PFSK-1 (cell line): ENCODE measurements around the gene KIF20B.

Source experiments
- POLR2AphosphoS5 ChIP-seq: IDR thresholded peaks from 2 replicates; pipeline ENCODE4 v1.6.1; 2012; ENCODE audit warnings: low read depth, mild to moderate bottlenecking, control low read depth, low read length, moderate library complexity
- TAF1 ChIP-seq: IDR thresholded peaks from 2 replicates; pipeline ENCODE4 v1.6.1; 2012; ENCODE audit warnings: low read length, control low read depth, borderline replicate concordance; ENCODE audit not compliant: insufficient read depth

DNA sequence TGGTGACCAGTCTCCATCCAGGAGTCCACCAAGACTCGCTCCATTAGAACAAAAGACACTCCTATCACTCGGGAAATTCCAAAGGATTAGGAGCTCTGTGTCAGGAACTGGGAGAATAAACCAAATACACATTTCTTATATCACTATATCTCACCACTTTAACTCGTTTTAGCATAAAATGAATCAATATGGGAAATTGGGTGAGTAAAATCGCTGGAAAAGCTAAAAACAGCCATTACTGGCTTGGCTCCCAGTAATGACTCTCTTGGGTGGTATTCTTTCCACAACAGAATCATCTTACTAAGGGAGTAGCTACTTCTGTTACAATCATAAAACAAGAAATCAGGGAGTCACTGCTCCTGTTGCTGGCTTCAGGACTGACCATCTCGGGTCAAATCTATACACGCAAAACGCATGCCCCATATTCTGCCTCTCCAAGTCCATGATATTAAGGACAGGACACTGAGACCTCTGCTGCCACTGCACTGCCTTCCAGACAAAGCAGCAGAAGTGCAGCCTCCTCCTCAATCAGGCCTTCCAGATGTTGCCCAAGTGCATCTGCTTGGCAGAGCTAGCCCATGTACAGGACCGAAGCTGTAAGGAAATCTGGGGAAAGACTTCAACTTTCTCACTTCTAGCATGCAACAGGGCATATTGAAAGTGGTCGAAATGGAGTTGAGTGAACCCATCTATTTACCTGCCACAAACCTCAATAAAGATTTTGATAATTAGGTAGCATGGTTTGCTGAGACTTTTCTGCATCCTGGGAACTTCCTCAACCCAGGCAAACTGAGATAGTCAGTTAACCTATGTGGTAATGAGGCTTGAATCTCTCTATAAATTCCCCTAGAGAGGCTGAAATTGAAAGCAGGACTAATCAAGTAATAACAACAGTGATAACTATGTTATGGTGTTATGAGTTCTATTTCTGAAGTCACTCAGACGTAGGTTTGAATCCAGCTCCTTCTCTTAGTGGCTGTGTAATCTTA, 42.0 kb upstream of the KIF20B start:
- no peak for TF ChIP-seq TAF1
- TF ChIP-seq POLR2AphosphoS5: no peak
